Kidney epithelial cell (primary cell): ENCODE data around the gene TMEM178A. TPM values are rescaled to one million over a fixed set of nuclear protein-coding genes. Genes with fewer than 3 reads are reported as not detected.

Experiments
- DNase-seq: peaks from one replicate; pipeline ENCODE4 v3.0.0-alpha.2; 2010; ENCODE audit warnings: low read depth
- H3K27me3 ChIP-seq: 2 replicates; pipeline ENCODE4 v1.6.0; 2011; ENCODE audit warnings: low read length; ENCODE audit not compliant: control insufficient read depth, insufficient read depth
- H3K36me3 ChIP-seq: 2 replicates; pipeline ENCODE4 v1.5.1; 2011; ENCODE audit warnings: low read length; ENCODE audit not compliant: control insufficient read depth, insufficient read depth
- H3K4me3 ChIP-seq: 2 replicates; pipeline ENCODE4 v1.5.1; 2011; ENCODE audit warnings: low read depth, mild to moderate bottlenecking, control low read depth, low read length
- total RNA-seq: library from RNA; depleted of rRNA; stranded (reverse); fragments of >200 nt; gene quantifications from 2 replicates; pipeline ENCODE4 v1.2.3, GENCODE V29; 2015
- TF ChIP-seq, protein P1 (sequence below): IDR thresholded peaks from 2 replicates; pipeline ENCODE4 v1.5.1; 2011; ENCODE audit warnings: mild to moderate bottlenecking, moderate library complexity, low read length, control low read depth, inconsistent platforms; ENCODE audit not compliant: insufficient read depth, poor library complexity, severe bottlenecking

TMEM178A gene
- total RNA-seq, 1 donor from 2014 or later: 1.7 TPM

DNA sequence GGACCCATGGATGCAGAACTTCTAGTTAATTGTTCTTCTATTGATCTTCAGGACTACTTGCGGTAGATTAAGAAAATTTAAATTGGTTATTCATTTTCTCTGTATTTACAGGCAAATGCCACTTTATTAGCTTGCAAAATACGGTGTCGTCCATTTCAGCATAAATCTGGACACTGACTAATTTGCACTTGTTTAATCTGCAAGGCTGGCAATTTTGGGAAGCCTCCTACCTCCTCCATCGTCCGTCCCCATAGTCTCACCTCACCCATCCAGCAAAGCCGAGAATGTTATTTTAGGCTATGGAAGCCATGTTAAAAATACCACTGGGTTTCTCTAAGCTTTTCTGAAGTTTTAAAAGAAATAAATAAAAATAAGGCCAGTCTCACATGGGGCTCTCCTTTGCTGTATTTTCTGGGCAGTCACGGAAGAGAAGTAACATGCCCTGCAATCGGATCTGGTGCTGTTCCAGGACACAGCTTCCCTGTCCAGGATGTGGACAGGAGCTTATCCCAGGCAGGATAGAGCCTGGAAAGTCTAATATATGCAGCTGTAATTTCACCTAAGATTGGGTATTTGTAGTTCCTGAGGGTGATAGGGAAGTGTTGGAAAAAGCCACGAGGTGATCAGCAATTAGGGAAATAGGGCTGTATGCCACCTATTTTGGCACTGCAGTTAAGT, 17.4 kb downstream of the TMEM178A start:
- no peaks in the 10 kb centered on the region for H3K36me3 ChIP-seq
- no peak for DNase-seq
- no peak overlapping the region for H3K4me3 ChIP-seq
- TF ChIP-seq, protein P1, sequence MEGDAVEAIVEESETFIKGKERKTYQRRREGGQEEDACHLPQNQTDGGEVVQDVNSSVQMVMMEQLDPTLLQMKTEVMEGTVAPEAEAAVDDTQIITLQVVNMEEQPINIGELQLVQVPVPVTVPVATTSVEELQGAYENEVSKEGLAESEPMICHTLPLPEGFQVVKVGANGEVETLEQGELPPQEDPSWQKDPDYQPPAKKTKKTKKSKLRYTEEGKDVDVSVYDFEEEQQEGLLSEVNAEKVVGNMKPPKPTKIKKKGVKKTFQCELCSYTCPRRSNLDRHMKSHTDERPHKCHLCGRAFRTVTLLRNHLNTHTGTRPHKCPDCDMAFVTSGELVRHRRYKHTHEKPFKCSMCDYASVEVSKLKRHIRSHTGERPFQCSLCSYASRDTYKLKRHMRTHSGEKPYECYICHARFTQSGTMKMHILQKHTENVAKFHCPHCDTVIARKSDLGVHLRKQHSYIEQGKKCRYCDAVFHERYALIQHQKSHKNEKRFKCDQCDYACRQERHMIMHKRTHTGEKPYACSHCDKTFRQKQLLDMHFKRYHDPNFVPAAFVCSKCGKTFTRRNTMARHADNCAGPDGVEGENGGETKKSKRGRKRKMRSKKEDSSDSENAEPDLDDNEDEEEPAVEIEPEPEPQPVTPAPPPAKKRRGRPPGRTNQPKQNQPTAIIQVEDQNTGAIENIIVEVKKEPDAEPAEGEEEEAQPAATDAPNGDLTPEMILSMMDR: no peak
- no peaks in the 10 kb centered on the region for H3K27me3 ChIP-seq

DNA sequence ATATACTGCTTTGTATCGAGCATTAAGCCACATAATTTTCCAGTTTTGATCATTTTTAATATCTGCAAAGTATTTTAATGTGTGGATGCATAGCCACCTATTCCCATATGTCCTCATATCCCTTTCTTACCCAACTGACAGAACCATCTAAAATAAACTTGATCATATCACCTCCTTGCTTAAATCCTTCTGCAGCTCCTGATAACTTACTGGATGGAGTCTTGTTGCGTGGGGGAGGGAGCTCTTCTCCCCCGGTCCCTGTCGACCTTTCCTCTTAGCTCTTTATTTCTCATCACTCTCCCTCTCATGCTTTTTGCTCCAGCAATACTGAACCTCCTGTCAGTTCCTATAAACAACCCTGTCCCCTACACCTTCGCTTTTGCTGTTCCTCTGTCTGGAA, 18.7 kb downstream of the TMEM178A start:
- TF ChIP-seq, protein P1: no peak

DNA sequence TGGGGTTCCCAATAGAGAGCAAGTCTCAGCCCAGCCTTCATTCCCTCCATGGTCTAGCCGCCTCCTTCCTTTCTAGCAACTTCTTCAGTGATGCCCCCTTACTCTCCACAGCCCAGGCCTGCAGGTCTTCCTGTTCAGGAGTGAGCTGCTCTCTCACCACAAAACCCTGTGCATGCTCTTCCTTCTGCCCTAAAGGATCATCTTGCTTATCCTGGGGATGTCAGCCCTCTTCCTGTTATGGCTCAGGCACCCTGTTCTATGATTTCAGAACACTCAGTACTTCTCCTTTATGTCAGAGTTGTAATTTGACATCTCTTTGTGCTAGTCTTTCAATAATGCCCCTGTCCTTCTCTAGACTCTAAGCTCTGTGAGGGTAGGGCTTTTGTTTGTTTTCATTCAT, 19.4 kb downstream of the TMEM178A start:
- TF ChIP-seq, protein P1: no peak
- Histone ChIP-seq H3K36me3 (no peaks in the 10 kb centered on the region), H3K27me3 (no peaks in the 10 kb centered on the region), H3K4me3 (no peak overlapping the region)
- DNase-seq: no peak

More for the DNA sequence above, 18.7 kb downstream of the TMEM178A start:
- H3K36me3 ChIP-seq: no peaks in the 10 kb centered on the region
- no peak for DNase-seq
- H3K27me3 ChIP-seq: no peaks in the 10 kb centered on the region
- no peak overlapping the region for H3K4me3 ChIP-seq

DNA sequence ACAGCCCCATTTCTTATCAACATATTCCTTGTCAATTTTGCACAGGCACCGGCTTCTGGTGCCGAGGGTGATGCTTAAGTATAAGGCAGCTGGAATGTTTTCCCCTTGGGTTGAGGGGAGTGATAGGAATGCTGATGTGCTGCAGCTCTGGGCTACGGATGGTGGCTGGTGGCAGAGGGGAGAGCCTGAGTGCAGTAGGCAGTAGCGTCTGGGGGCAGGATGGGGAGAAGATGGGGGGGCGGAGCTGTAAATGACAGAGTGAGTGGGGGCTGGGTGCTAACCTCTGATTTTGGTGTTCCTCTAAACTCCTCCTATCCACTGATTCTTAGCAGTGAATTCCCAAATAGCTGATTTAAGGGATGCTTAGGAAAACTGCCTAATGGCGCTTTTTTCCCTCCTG, 20.7 kb downstream of the TMEM178A start:
- no peaks in the 10 kb centered on the region for H3K36me3 ChIP-seq
- no peaks in the 10 kb centered on the region for H3K27me3 ChIP-seq
- no peak for DNase-seq
- TF ChIP-seq, protein P1: no peak
- no peak overlapping the region for H3K4me3 ChIP-seq

DNA sequence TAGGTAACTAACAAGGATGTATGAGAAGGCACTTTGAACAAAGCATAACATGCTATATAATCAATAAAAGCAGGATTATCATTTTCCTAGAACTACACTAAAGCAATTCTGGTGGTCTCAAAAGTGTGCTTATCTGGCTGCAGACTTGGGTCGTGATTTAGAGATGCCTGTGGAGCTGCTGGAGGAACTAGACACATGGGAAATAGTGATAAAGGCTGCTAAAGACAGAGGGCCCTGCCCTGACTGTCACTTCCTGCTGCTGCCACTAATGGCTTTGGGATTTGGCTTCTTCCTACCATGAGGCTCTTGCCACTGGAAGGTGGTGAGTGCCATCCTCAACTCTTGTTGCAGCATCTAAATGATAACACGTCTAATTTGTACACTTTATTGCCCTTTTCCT, 22.5 kb downstream of the TMEM178A start:
- H3K27me3 ChIP-seq: no peaks in the 10 kb centered on the region
- H3K4me3 ChIP-seq: no peak overlapping the region
- H3K36me3 ChIP-seq: no peaks in the 10 kb centered on the region
- no peak for DNase-seq
- TF ChIP-seq, protein P1: no peak

DNA sequence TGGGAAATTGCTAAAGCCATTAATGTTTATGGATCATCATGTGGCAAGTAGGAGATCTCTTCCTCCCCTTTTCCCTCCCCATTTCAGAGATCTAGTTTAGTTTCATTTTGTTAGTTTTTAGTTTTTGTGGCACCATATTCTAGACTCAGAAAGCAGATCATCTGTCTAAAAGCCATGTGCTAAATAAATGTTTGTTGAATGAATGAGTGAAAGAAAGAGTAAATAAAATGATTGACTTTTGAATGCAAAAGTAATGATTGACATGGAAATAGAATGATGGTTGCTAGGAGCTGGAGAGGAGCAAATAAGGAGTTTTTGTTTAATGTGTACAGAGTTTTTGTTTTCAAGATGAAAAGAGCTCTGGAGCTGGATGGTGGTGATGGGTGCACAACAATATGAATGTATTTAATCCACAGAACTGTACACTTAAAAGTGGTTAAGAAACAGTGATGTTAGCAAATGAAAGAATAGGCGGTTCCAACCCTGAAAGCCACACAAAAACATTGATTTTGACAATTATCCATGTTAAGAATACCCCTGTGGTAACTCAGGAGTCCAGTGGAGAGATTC, 23.6 kb downstream of the TMEM178A start:
- H3K4me3 ChIP-seq: no peak overlapping the region
- TF ChIP-seq, protein P1: no peak
- H3K36me3 ChIP-seq: no peaks in the 10 kb centered on the region
- no peaks in the 10 kb centered on the region for H3K27me3 ChIP-seq
- no peak for DNase-seq
